Panc1 (cell line): ENCODE data around the gene UTF1. TPM values are rescaled to one million over a fixed set of nuclear protein-coding genes. Genes with fewer than 3 reads are reported as not detected.
"Not testable (repeated sequence)": the region's sequence is repeated elsewhere in the genome, so short reads cannot be mapped to it uniquely, and the experiment has no call there.

Experiments
- ATAC-seq: fragments of 200-7000 bp; cut with Tn5 transposase; 2 replicates; pipeline ENCODE4 v1.9.1; 2020; ENCODE audit warnings: mild to moderate bottlenecking, moderate library complexity
- BruUV-seq: library from RNA; stranded (reverse); fragments of 400-500 nt; replicated peaks from 2 replicates; lab custom pipeline; 2021; lab: Mats Ljungman, UMichigan
- CTCF ChIA-PET: fragments of 300-600 bp; sonication (Branson Sonifier 250); formaldehyde crosslinking; loops from one replicate; lab custom pipeline; 2022; ENCODE audit warnings: antibody characterized with exemption; lab: Charles Lee
- POLR2A ChIA-PET: fragments of 300-600 bp; sonication (Branson Sonifier 250); formaldehyde crosslinking; loops from one replicate; lab custom pipeline; 2022; ENCODE audit warnings: antibody characterized with exemption; lab: Charles Lee
- DNase-seq: peaks from one replicate; pipeline ENCODE4 v3.0.0-alpha.2; 2010; ENCODE audit warnings: low read depth, low spot score
- H3K27ac ChIP-seq: 2 replicates; pipeline ENCODE4 v1.5.1; 2011; ENCODE audit warnings: mild to moderate bottlenecking, low read length, inconsistent platforms
- H3K27me3 ChIP-seq: fragments of 200-500 bp; sonication (Bioruptor generic); 2 replicates; pipeline ENCODE4 v1.6.0; 2014; ENCODE audit warnings: low read length, inconsistent platforms; ENCODE audit not compliant: control insufficient read depth, insufficient read depth
- H3K36me3 ChIP-seq: fragments of 200-500 bp; sonication (Bioruptor generic); 2 replicates; pipeline ENCODE4 v1.5.1; 2014; ENCODE audit warnings: inconsistent platforms, mild to moderate bottlenecking, low read length, moderate library complexity; ENCODE audit not compliant: control insufficient read depth, insufficient read depth
- H3K4me1 ChIP-seq: 2 replicates; pipeline ENCODE4 v1.5.1; 2011; ENCODE audit warnings: inconsistent platforms, mild to moderate bottlenecking, low read length, moderate library complexity; ENCODE audit not compliant: control insufficient read depth, insufficient read depth
- H3K4me3 ChIP-seq, 2 experiments: 2 replicates each; pipeline ENCODE4 v1.5.1; 2011 to 2012; ENCODE audit warnings: low read depth in 2 of 2, low read length in 2 of 2, mild to moderate bottlenecking in 2 of 2, inconsistent platforms in 1 of 2, moderate library complexity in 1 of 2
- H3K9me3 ChIP-seq: fragments of 200-500 bp; sonication (Bioruptor generic); 2 replicates; pipeline ENCODE4 v1.5.1; 2014; ENCODE audit warnings: low read depth, mild to moderate bottlenecking, inconsistent platforms, low read length, moderate library complexity; ENCODE audit not compliant: control insufficient read depth, insufficient read depth
- POLR2AphosphoS5 ChIP-seq: IDR thresholded peaks from 2 replicates; pipeline ENCODE4 v1.6.1; 2012; ENCODE audit warnings: mild to moderate bottlenecking, low read depth, low read length, moderate library complexity
- SIN3A ChIP-seq: IDR thresholded peaks from 2 replicates; pipeline ENCODE4 v1.6.1; 2012; ENCODE audit warnings: low read depth, mild to moderate bottlenecking, low read length, moderate library complexity, borderline replicate concordance; ENCODE audit not compliant: insufficient read depth
- TCF7L2 ChIP-seq: IDR thresholded peaks from 2 replicates; pipeline ENCODE4 v1.6.1; 2011; ENCODE audit warnings: mild to moderate bottlenecking, low read depth, low read length, inconsistent platforms
- in situ Hi-C: cut with HindIII; loops from 2 replicates; pipeline ENCODE4 v1.10.0; 2016; ENCODE audit warnings: low sequenced_read_pairs, low pct_unique_long_range_greater_than_20kb
- intact Hi-C: fragments of 100-400 bp; cut with micrococcal nuclease; formaldehyde crosslinking; loops from one replicate; pipeline ENCODE4 v1.10.0; 2022; ENCODE audit not compliant: unreplicated experiment
- total RNA-seq: library from RNA; stranded (reverse); gene quantifications from one replicate; pipeline ENCODE4 v1.2.1, GENCODE V29; 2021; ENCODE audit not compliant: unreplicated experiment
- TF ChIP-seq, protein P1 (sequence below), 2 experiments: IDR thresholded peaks; 2 replicates each; pipeline ENCODE4 v1.6.1; 2011 to 2012; ENCODE audit warnings: low read depth in 2 of 2, control low read depth in 1 of 2, low read length in 1 of 2, mild to moderate bottlenecking in 1 of 2, moderate library complexity in 1 of 2; ENCODE audit not compliant: insufficient read depth in 1 of 2
- TF ChIP-seq, protein P2 (sequence below): fragments of 450-650 bp; IDR thresholded peaks from 2 replicates; pipeline ENCODE4 v1.5.1; 2017; ENCODE audit warnings: mild to moderate bottlenecking

The UTF1 gene
- total RNA-seq, 1 experiment from 2014 or later: not detected

DNA sequence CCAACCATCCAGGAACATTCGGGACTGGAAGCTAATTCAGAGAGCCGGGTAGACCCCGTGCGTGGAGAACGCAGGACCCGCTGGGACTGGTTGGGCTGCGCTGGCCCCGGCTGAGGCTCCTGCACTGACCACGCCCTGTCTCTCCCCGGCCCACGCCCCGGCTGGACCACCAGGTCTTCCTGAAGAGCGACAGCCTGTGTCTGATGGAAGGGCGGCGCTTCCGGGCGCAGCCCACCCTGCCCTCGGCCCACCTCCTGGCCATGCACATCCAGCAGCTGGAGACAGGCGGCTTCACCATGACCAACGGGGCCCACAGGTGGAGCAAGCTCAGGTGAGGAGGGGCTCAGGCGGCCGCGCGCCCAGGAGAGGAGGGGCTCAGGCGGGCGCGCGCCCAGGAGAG is 10.2 kb upstream of the UTF1 start:
- no TSS peak for BruUV-seq
- H3K27me3 ChIP-seq: no peaks in the 10 kb centered on the region
- TF ChIP-seq, protein P1, sequence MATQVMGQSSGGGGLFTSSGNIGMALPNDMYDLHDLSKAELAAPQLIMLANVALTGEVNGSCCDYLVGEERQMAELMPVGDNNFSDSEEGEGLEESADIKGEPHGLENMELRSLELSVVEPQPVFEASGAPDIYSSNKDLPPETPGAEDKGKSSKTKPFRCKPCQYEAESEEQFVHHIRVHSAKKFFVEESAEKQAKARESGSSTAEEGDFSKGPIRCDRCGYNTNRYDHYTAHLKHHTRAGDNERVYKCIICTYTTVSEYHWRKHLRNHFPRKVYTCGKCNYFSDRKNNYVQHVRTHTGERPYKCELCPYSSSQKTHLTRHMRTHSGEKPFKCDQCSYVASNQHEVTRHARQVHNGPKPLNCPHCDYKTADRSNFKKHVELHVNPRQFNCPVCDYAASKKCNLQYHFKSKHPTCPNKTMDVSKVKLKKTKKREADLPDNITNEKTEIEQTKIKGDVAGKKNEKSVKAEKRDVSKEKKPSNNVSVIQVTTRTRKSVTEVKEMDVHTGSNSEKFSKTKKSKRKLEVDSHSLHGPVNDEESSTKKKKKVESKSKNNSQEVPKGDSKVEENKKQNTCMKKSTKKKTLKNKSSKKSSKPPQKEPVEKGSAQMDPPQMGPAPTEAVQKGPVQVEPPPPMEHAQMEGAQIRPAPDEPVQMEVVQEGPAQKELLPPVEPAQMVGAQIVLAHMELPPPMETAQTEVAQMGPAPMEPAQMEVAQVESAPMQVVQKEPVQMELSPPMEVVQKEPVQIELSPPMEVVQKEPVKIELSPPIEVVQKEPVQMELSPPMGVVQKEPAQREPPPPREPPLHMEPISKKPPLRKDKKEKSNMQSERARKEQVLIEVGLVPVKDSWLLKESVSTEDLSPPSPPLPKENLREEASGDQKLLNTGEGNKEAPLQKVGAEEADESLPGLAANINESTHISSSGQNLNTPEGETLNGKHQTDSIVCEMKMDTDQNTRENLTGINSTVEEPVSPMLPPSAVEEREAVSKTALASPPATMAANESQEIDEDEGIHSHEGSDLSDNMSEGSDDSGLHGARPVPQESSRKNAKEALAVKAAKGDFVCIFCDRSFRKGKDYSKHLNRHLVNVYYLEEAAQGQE (IDR thresholded peaks at IDR 0.05; ENCODE audit: insufficient read depth in 1 of 2, low read depth in 2 of 2, low read length in 1 of 2): no peak
- TF ChIP-seq TCF7L2: no peak
- TF ChIP-seq, protein P2, sequence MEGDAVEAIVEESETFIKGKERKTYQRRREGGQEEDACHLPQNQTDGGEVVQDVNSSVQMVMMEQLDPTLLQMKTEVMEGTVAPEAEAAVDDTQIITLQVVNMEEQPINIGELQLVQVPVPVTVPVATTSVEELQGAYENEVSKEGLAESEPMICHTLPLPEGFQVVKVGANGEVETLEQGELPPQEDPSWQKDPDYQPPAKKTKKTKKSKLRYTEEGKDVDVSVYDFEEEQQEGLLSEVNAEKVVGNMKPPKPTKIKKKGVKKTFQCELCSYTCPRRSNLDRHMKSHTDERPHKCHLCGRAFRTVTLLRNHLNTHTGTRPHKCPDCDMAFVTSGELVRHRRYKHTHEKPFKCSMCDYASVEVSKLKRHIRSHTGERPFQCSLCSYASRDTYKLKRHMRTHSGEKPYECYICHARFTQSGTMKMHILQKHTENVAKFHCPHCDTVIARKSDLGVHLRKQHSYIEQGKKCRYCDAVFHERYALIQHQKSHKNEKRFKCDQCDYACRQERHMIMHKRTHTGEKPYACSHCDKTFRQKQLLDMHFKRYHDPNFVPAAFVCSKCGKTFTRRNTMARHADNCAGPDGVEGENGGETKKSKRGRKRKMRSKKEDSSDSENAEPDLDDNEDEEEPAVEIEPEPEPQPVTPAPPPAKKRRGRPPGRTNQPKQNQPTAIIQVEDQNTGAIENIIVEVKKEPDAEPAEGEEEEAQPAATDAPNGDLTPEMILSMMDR: no peak
- TF ChIP-seq SIN3A: no peak
- TF ChIP-seq POLR2AphosphoS5: no peak
- POLR2A ChIA-PET: no interaction called here
- ATAC-seq (no peak), DNase-seq (no peak)
- H3K9me3 ChIP-seq: no peaks in the 10 kb centered on the region
- no peaks in the 10 kb centered on the region for H3K4me1 ChIP-seq
- no peaks in the 10 kb centered on the region for H3K36me3 ChIP-seq
- intact Hi-C loops (no loop called here), in situ Hi-C loops (no loop called here)
- CTCF ChIA-PET: no interaction called here
- H3K4me3 ChIP-seq: no peak overlapping the region
- no peak overlapping the region for H3K27ac ChIP-seq

DNA sequence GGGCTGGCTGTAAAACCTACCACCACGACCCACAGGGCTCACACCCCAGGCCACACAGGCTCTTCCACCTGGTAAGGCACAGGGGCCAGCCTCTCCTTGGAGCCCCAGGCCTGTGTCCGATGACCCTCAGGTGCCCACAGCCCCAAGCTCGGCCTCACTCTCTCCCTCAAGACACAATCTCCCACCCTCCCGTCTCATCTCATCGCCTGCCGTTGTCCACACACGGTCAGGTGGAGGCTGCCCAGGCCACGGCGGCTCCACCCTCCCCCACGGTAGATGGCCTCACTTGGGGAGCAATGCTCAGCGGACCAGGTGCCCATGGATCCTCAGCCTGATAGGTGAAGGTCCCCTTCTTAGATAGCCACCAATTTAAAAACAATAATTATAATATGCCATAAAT is 8.7 kb upstream of the UTF1 start:
- H3K4me3 ChIP-seq: no peak overlapping the region
- ChIA-PET CTCF (no interaction called here), POLR2A (no interaction called here)
- H3K9me3 ChIP-seq: no peaks in the 10 kb centered on the region
- BruUV-seq: no TSS peak
- no peaks in the 10 kb centered on the region for H3K27me3 ChIP-seq
- TF ChIP-seq TCF7L2: no peak
- TF ChIP-seq, protein P1 (IDR thresholded peaks at IDR 0.05; ENCODE audit: insufficient read depth in 1 of 2, low read depth in 2 of 2, low read length in 1 of 2): no peak
- TF ChIP-seq SIN3A: no peak
- TF ChIP-seq, protein P2: no peak
- TF ChIP-seq POLR2AphosphoS5: no peak
- H3K27ac ChIP-seq: no peak overlapping the region
- intact Hi-C loops (no loop called here), in situ Hi-C loops (no loop called here)
- DNase-seq (no peak), ATAC-seq (no peak)
- H3K36me3 ChIP-seq: no peaks in the 10 kb centered on the region
- H3K4me1 ChIP-seq: no peaks in the 10 kb centered on the region

DNA sequence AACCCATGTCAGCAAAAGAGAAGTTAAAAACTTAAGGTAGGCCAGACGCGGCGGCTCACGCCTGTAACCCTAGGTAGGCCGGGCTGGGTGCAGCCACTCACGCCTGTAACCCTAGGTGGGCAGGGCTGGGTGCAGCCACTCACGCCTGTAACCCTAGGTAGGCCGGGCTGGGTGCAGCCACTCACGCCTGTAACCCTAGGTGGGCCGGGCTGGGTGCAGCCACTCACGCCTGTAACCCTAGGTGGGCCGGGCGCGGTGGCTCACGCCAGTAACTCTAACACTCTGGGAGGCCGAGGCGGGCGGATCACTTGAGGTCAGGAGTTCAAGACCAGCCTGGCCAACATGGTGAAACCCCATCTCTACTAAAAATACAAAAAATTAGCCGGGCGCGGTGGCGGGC is 8.3 kb upstream of the UTF1 start:
- ATAC-seq, H3K27ac ChIP-seq, H3K4me3 ChIP-seq, H3K36me3 ChIP-seq, in situ Hi-C loops, H3K27me3 ChIP-seq, BruUV-seq, CTCF ChIA-PET, POLR2A ChIA-PET, H3K4me1 ChIP-seq, H3K9me3 ChIP-seq, intact Hi-C loops, DNase-seq: not testable (repeated sequence)
